IMR-90 (cell line): ENCODE results near the gene DIPK1A. TPM values are rescaled to one million over a fixed set of nuclear protein-coding genes. Genes with fewer than 3 reads are reported as not detected.

Source experiments
- ATAC-seq: fragments of 200-7000 bp; cut with Tn5 transposase; 2 replicates; pipeline ENCODE4 v1.9.1; 2020; ENCODE audit warnings: low read depth, mild to moderate bottlenecking, moderate library complexity
- BruUV-seq: library from RNA; stranded (reverse); fragments of 400-500 nt; replicated peaks from 2 replicates; lab custom pipeline; 2021; lab: Mats Ljungman, UMichigan
- CTCF ChIA-PET: fragments of 300-600 bp; formaldehyde crosslinking; extraction: SDS; loops from one replicate; lab custom pipeline; 2021; ENCODE audit warnings: antibody characterized with exemption; lab: Yijun Ruan, JAX
- POLR2A ChIA-PET: fragments of 300-600 bp; sonication (Branson Sonifier 250); formaldehyde crosslinking; loops from one replicate; lab custom pipeline; 2022; ENCODE audit warnings: antibody characterized with exemption; ENCODE audit not compliant: unreplicated experiment; lab: Charles Lee
- DNase-seq: peaks from one replicate; pipeline ENCODE4 v3.0.0; 2013
- H2AFZ ChIP-seq: replicated peaks from 2 replicates; pipeline ENCODE3; 2013; ENCODE audit warnings: low read length, mild to moderate bottlenecking; ENCODE audit not compliant: poor library complexity
- H2AK5ac ChIP-seq: 2 replicates; pipeline ENCODE4 v1.6.1; 2013; ENCODE audit warnings: low read depth, low read length, inconsistent platforms
- H2AK9ac ChIP-seq: replicated peaks from 2 replicates; pipeline ENCODE3; 2013; ENCODE audit warnings: mild to moderate bottlenecking, low read depth, low read length, moderate library complexity; ENCODE audit not compliant: poor library complexity
- H2BK120ac ChIP-seq: 2 replicates; pipeline ENCODE4 v1.6.1; 2013; ENCODE audit warnings: low read depth, low read length, inconsistent platforms
- H2BK15ac ChIP-seq: 3 replicates; pipeline ENCODE4 v1.6.1; 2013; ENCODE audit warnings: low read depth, low read length, inconsistent platforms
- H2BK20ac ChIP-seq: 2 replicates; pipeline ENCODE4 v1.6.1; 2013; ENCODE audit warnings: low read depth, mild to moderate bottlenecking, inconsistent platforms, low read length, moderate library complexity
- H2BK5ac ChIP-seq: 2 replicates; pipeline ENCODE4 v1.6.1; 2013; ENCODE audit warnings: mild to moderate bottlenecking, low read depth, low read length, inconsistent platforms; ENCODE audit not compliant: poor library complexity, severe bottlenecking
- H3K14ac ChIP-seq: replicated peaks from 2 replicates; pipeline ENCODE4 v1.6.1; 2013; ENCODE audit warnings: low read depth, low read length, inconsistent platforms
- H3K18ac ChIP-seq: 2 replicates; pipeline ENCODE4 v1.6.1; 2013; ENCODE audit warnings: low read depth, low read length, control low read depth
- H3K23ac ChIP-seq: 2 replicates; pipeline ENCODE4 v1.6.1; 2013; ENCODE audit warnings: low read depth, low read length, inconsistent platforms
- H3K27ac ChIP-seq: 2 replicates; pipeline ENCODE4 v1.5.1; 2013; ENCODE audit warnings: mild to moderate bottlenecking, control low read depth, low read length; ENCODE audit not compliant: insufficient read depth
- H3K27me3 ChIP-seq: 2 replicates; pipeline ENCODE4 v1.6.1; 2013; ENCODE audit warnings: low read length; ENCODE audit not compliant: control insufficient read depth, insufficient read depth
- H3K36me3 ChIP-seq: 2 replicates; pipeline ENCODE4 v1.6.1; 2013; ENCODE audit warnings: low read length, mixed read lengths; ENCODE audit not compliant: control insufficient read depth, insufficient read depth
- H3K4ac ChIP-seq: 2 replicates; pipeline ENCODE4 v1.6.1; 2013; ENCODE audit warnings: low read depth, low read length, inconsistent platforms
- H3K4me1 ChIP-seq: 2 replicates; pipeline ENCODE4 v1.6.1; 2013; ENCODE audit warnings: low read length, mixed read lengths; ENCODE audit not compliant: control insufficient read depth, insufficient read depth
- H3K4me2 ChIP-seq: 2 replicates; pipeline ENCODE4 v1.6.1; 2013; ENCODE audit warnings: low read depth, mild to moderate bottlenecking, control low read depth, low read length, moderate library complexity
- H3K4me3 ChIP-seq: 2 replicates; pipeline ENCODE4 v1.5.1; 2013; ENCODE audit warnings: low read depth, mild to moderate bottlenecking, control low read depth, low read length, moderate library complexity; ENCODE audit not compliant: insufficient read depth
- H3K56ac ChIP-seq: 2 replicates; pipeline ENCODE4 v1.6.1; 2013; ENCODE audit warnings: low read length, inconsistent platforms; ENCODE audit not compliant: insufficient read depth; ENCODE audit errors: extremely low read depth
- H3K79me1 ChIP-seq, 2 experiments: 2 replicates each; pipeline ENCODE4 v1.6.1; 2013; ENCODE audit warnings: low read length in 2 of 2, inconsistent platforms in 1 of 2, low read depth in 1 of 2
- H3K9ac ChIP-seq: 2 replicates; pipeline ENCODE4 v1.6.1; 2013; ENCODE audit warnings: low read depth, low read length, control low read depth
- H3K9me1 ChIP-seq: 2 replicates; pipeline ENCODE4 v1.6.1; 2013; ENCODE audit warnings: low read length, inconsistent platforms; ENCODE audit not compliant: insufficient read depth
- H3K9me3 ChIP-seq: 2 replicates; pipeline ENCODE4 v1.6.1; 2013; ENCODE audit warnings: low read length; ENCODE audit not compliant: control insufficient read depth, insufficient read depth
- H4K20me1 ChIP-seq: 2 replicates; pipeline ENCODE4 v1.6.1; 2013; ENCODE audit warnings: low read length, inconsistent platforms; ENCODE audit not compliant: insufficient read depth
- H4K5ac ChIP-seq: 2 replicates; pipeline ENCODE4 v1.6.1; 2013; ENCODE audit warnings: mild to moderate bottlenecking, low read depth, low read length, control low read depth
- H4K8ac ChIP-seq, 2 experiments: 2 replicates each; pipeline ENCODE4 v1.6.1; 2013; ENCODE audit warnings: low read depth in 2 of 2, low read length in 2 of 2, control low read depth in 1 of 2, inconsistent platforms in 1 of 2
- H4K91ac ChIP-seq: 2 replicates; pipeline ENCODE4 v1.6.1; 2013; ENCODE audit warnings: low read depth, low read length, inconsistent platforms; ENCODE audit not compliant: insufficient read depth
- BHLHE40 ChIP-seq: fragments of 150-350 bp; IDR thresholded peaks from 2 replicates; pipeline ENCODE4 v1.6.1; 2016; ENCODE audit warnings: mild to moderate bottlenecking, low read depth, low read length
- CEBPB ChIP-seq: IDR thresholded peaks from 2 replicates; pipeline ENCODE4 v1.6.1; 2012; ENCODE audit warnings: low read depth, low read length, improper control_type of control experiment
- CTCF ChIP-seq: conservative IDR thresholded peaks from 2 replicates; pipeline ENCODE4 v1.5.1; 2012; ENCODE audit warnings: mild to moderate bottlenecking, low read depth, low read length, improper control_type of control experiment
- ELK1 ChIP-seq: fragments of 150-350 bp; IDR thresholded peaks from 2 replicates; pipeline ENCODE4 v1.6.1; 2016; ENCODE audit warnings: low read depth, mild to moderate bottlenecking, low read length, moderate library complexity, borderline replicate concordance
- FOS ChIP-seq: fragments of 150-350 bp; IDR thresholded peaks from 2 replicates; pipeline ENCODE4 v1.6.1; 2016; ENCODE audit warnings: low read depth, low read length
- MAFK ChIP-seq: IDR thresholded peaks from 2 replicates; pipeline ENCODE4 v1.6.1; 2012; ENCODE audit warnings: low read depth, low read length, improper control_type of control experiment
- MAZ ChIP-seq: IDR thresholded peaks from 2 replicates; pipeline ENCODE4 v1.6.1; 2012; ENCODE audit warnings: low read depth, mild to moderate bottlenecking, low read length, improper control_type of control experiment, moderate library complexity, borderline replicate concordance
- MXI1 ChIP-seq: IDR thresholded peaks from 2 replicates; pipeline ENCODE4 v1.6.1; 2012; ENCODE audit warnings: low read depth, mild to moderate bottlenecking, low read length, moderate library complexity, borderline replicate concordance
- NFE2L2 ChIP-seq: fragments of 150-350 bp; IDR thresholded peaks from 2 replicates; pipeline ENCODE4 v1.6.1; 2016; ENCODE audit warnings: low read depth, mild to moderate bottlenecking, low read length
- POLR2A ChIP-seq: IDR thresholded peaks from 2 replicates; pipeline ENCODE4 v1.6.1; 2012; ENCODE audit warnings: mild to moderate bottlenecking, low read depth, low read length
- RAD21 ChIP-seq: IDR thresholded peaks from 2 replicates; pipeline ENCODE4 v1.6.1; 2012; ENCODE audit warnings: low read length, improper control_type of control experiment
- RCOR1 ChIP-seq: IDR thresholded peaks from 2 replicates; pipeline ENCODE4 v1.6.1; 2012; ENCODE audit warnings: mild to moderate bottlenecking, low read length, improper control_type of control experiment; ENCODE audit not compliant: insufficient replicate concordance
- RFX5 ChIP-seq: IDR thresholded peaks from 2 replicates; pipeline ENCODE4 v1.8.0; 2012; ENCODE audit warnings: low read depth, mild to moderate bottlenecking, low read length, moderate library complexity
- SMC3 ChIP-seq: fragments of 150-350 bp; IDR thresholded peaks from 2 replicates; pipeline ENCODE4 v1.6.1; 2016; ENCODE audit warnings: low read depth, mild to moderate bottlenecking, antibody characterized with exemption, low read length, moderate library complexity
- USF2 ChIP-seq: fragments of 150-350 bp; IDR thresholded peaks from 2 replicates; pipeline ENCODE4 v1.6.1; 2017; ENCODE audit warnings: mild to moderate bottlenecking, antibody characterized with exemption, low read length, low read depth
- WGBS, 2 experiments: methylation state at CpG; one replicate each; pipeline versions ENCODE4 v1.1.5 to v1.1.7; 2013; ENCODE audit warnings: missing lambda C conversion rate in 2 of 2; ENCODE audit not compliant: insufficient read length in 1 of 2; ENCODE audit errors: extremely low coverage in 2 of 2; 5-methylcytosine and 5-hydroxymethylcytosine counted together
- dilution Hi-C: fragments of 300-500 bp; cut with HindIII; formaldehyde crosslinking; loops from one replicate; pipeline ENCODE4 v1.14.3; 2018; ENCODE audit warnings: low sequenced_read_pairs; ENCODE audit not compliant: unreplicated experiment
- in situ Hi-C: fragments of 300-500 bp; cut with MboI; formaldehyde crosslinking; loops from 3 replicates; pipeline ENCODE4 v1.14.3; 2019; ENCODE audit warnings: low sequenced_read_pairs, inconsistent platforms, mixed read lengths
- intact Hi-C: fragments of 100-400 bp; cut with micrococcal nuclease; formaldehyde crosslinking; loops from 2 replicates; pipeline ENCODE4 v1.10.0; 2022
- polyA plus RNA-seq, 3 experiments: library from polyadenylated mRNA; depleted of rRNA; stranded (reverse); fragments of >200 nt; gene quantifications; 2 replicates each; pipeline ENCODE4 v1.2.3, GENCODE V29; 2012; ENCODE audit warnings: low replicate concordance in 1 of 3
- total RNA-seq: library from RNA; depleted of rRNA; stranded (reverse); fragments of >200 nt; gene quantifications from 2 replicates; pipeline ENCODE4 v1.2.3, GENCODE V29; 2012

DIPK1A gene
- total and polyA plus RNA-seq, 2 of the 4 experiments (the other 2 are of a cell fraction), result 4.7 to 5.7 TPM

- ChIA-PET POLR2A (no interaction called here), CTCF (interaction anchor here (0.6 kb wide), 1 partner anchor 1109 kb away, joined by 5 read pairs; no protein-coding TSS in a partner anchor)
- ATAC-seq, result no peak
- TF ChIP-seq MAFK, result no peak
- TF ChIP-seq POLR2A, result no peak
- no peak for TF ChIP-seq CTCF
- no peak for TF ChIP-seq BHLHE40
- no peak for TF ChIP-seq USF2
- no peak for TF ChIP-seq MAZ
- no peak for TF ChIP-seq ELK1
- no peak for TF ChIP-seq CEBPB
- TF ChIP-seq NFE2L2, result no peak
- no peak for TF ChIP-seq RCOR1
- no peak for TF ChIP-seq MXI1
- TF ChIP-seq RAD21, result no peak
- no peak for TF ChIP-seq SMC3
- no peak for TF ChIP-seq RFX5
- TF ChIP-seq FOS, result no peak
Measured at GRCh38 chr1:92922356-92923035, 38.8 kb downstream of the DIPK1A start.

More at GRCh38 chr1:92922356-92923035, 38.8 kb downstream of the DIPK1A start:
- Histone ChIP-seq H4K91ac (no peak overlapping the region), H3K9ac (no peak overlapping the region), H3K4ac (no peak overlapping the region), H4K8ac (no peak overlapping the region; a peak in 1 of 4 replicates), H3K14ac (no peak overlapping the region), H3K4me3 (no peak overlapping the region), H2BK15ac (no peak overlapping the region), H3K4me2 (no peak overlapping the region), H3K27me3 (no peaks in the 10 kb centered on the region), H3K79me1 (peaks cover 0 to 12% of the 10 kb centered on the region in 2 experiments; a peak in 2 of 4 replicates), H2AK9ac (no peak overlapping the region), H4K5ac (peak overlapping the region; percentile 16; the same call in 1 of the 2 replicates), H3K36me3 (no peaks in the 10 kb centered on the region), H2BK20ac (no peak overlapping the region), H3K9me1 (no peaks in the 10 kb centered on the region; the same call in 1 of the 2 replicates), H2BK5ac (no peak overlapping the region), H4K20me1 (no peaks in the 10 kb centered on the region), H2AK5ac (no peak overlapping the region), H3K18ac (0 out of 2 replicates have a peak overlapping the region, but pooled peaks have one; percentile 20), H2AFZ (no peak overlapping the region), H3K4me1 (peaks cover 7% of the 10 kb centered on the region), H3K56ac (no peak overlapping the region), H2BK120ac (no peak overlapping the region), H3K27ac (no peak overlapping the region), H3K9me3 (no peaks in the 10 kb centered on the region), H3K23ac (no peak overlapping the region)
- intact Hi-C loops, result no loop called here
- dilution Hi-C loops, result no loop called here
- WGBS, 2 experiments, result 86% methylated on average over 5 of the region's 9 CpGs; no CpG with 5 or more reads in 1 of the 2 experiments
- no TSS peak for BruUV-seq
- in situ Hi-C loops, result no loop called here
- DNase-seq, result no peak
